K562 (cell line): ENCODE data around the gene SEMA3F. TPM values are rescaled to one million over a fixed set of nuclear protein-coding genes. Genes with fewer than 3 reads are reported as not detected.

Source experiments
- ATAC-seq: fragments of 200-7000 bp; cut with Tn5 transposase; 3 replicates; pipeline ENCODE4 v1.9.1; 2020; ENCODE audit warnings: moderate library complexity
- BruUV-seq: library from RNA; stranded (reverse); fragments of 400-500 nt; replicated peaks from 2 replicates; lab custom pipeline; 2021; lab: Mats Ljungman, UMichigan
- CTCF ChIA-PET: fragments of 300-600 bp; formaldehyde crosslinking; extraction: SDS; loops from one replicate; lab custom pipeline; 2021; ENCODE audit warnings: low intra/inter-chr PET ratio; lab: Yijun Ruan, JAX
- POLR2A ChIA-PET: fragments of 300-600, 350-650 bp; sonication (Branson Sonifier 250); formaldehyde crosslinking; extraction: SDS; loops from one replicate; lab custom pipeline; 2021; ENCODE audit warnings: antibody characterized with exemption, inconsistent platforms; lab: Yijun Ruan, JAX
- DNase-seq, 4 experiments: peaks; one replicate each; pipeline versions ENCODE4 v3.0.0 to v3.0.0-alpha.2; 2011 to 2018; ENCODE audit warnings: low spot score in 3 of 4, mixed read lengths in 3 of 4; ENCODE audit errors: extremely low read depth in 1 of 4
- FAIRE-seq: peaks from 2 replicates; lab custom pipeline; 2011; peaks lifted over from hg19 to GRCh38; lab: Jason Lieb, UNC
- H2AFZ ChIP-seq: 2 replicates; pipeline ENCODE4 v1.6.0; 2011; ENCODE audit warnings: low read depth, low read length, control low read depth, inconsistent platforms
- H3K27ac ChIP-seq: fragments of 200-600 bp; 3 replicates; pipeline ENCODE4 v1.8.0; 2011; ENCODE audit warnings: low read depth, mild to moderate bottlenecking, control low read depth, inconsistent platforms, low read length, moderate library complexity, mixed read lengths; ENCODE audit errors: extremely low read depth
- H3K27me3 ChIP-seq, 2 experiments: fragments of 300-600 bp in 1 of 2; 2 replicates in 1 of 2; 3 replicates in 1 of 2; pipeline versions ENCODE4 v1.6.0 to v1.8.0; 2011; ENCODE audit warnings: inconsistent platforms in 2 of 2, low read length in 2 of 2, mild to moderate bottlenecking in 1 of 2, mixed read lengths in 1 of 2, moderate library complexity in 1 of 2; ENCODE audit not compliant: control insufficient read depth in 2 of 2, insufficient read depth in 2 of 2
- H3K36me3 ChIP-seq: fragments of 300-600 bp; 3 replicates; pipeline ENCODE4 v1.8.0; 2011; ENCODE audit warnings: mild to moderate bottlenecking, low read length, inconsistent platforms; ENCODE audit not compliant: control insufficient read depth, insufficient read depth
- H3K4me1 ChIP-seq, 2 experiments: fragments of 200-600 bp in 1 of 2; replicated peaks in 1 of 2; 2 replicates in 1 of 2; 3 replicates in 1 of 2; pipeline versions ENCODE4 v1.5.1 to v1.8.0; 2011; ENCODE audit warnings: inconsistent platforms in 2 of 2, low read length in 2 of 2, mild to moderate bottlenecking in 1 of 2, mixed read lengths in 1 of 2, moderate library complexity in 1 of 2; ENCODE audit not compliant: control insufficient read depth in 2 of 2, insufficient read depth in 2 of 2
- H3K4me2 ChIP-seq: 2 replicates; pipeline ENCODE4 v1.6.1; 2011; ENCODE audit warnings: low read length, control low read depth, inconsistent platforms, mixed read lengths; ENCODE audit not compliant: insufficient read depth
- H3K4me3 ChIP-seq: fragments of 200-600 bp; sonication (generic), shearing (Covaris generic); 2 replicates; pipeline ENCODE4 v1.5.1; 2016; ENCODE audit warnings: control low read depth, inconsistent platforms
- H3K79me2 ChIP-seq: fragments of 200-600 bp; 3 replicates; pipeline ENCODE4 v1.8.0; 2011; ENCODE audit warnings: low read length, inconsistent platforms; ENCODE audit not compliant: control insufficient read depth, insufficient read depth
- H3K9ac ChIP-seq, 2 experiments: 2 replicates each; pipeline versions ENCODE4 v1.6.0 to v1.6.1; 2011; ENCODE audit warnings: low read depth in 2 of 2, low read length in 2 of 2, control low read depth in 1 of 2, inconsistent platforms in 1 of 2, mild to moderate bottlenecking in 1 of 2, mixed read lengths in 1 of 2; ENCODE audit not compliant: insufficient read depth in 1 of 2
- H3K9me1 ChIP-seq: one replicate; pipeline ENCODE4 v1.6.0; 2011; ENCODE audit warnings: inconsistent platforms, mild to moderate bottlenecking, low read length, moderate library complexity; ENCODE audit not compliant: control insufficient read depth, insufficient read depth
- H3K9me3 ChIP-seq: replicated peaks from 2 replicates; pipeline ENCODE4 v1.5.1; 2011; ENCODE audit warnings: low read depth, low read length, inconsistent platforms; ENCODE audit not compliant: control insufficient read depth, insufficient read depth
- H4K20me1 ChIP-seq: replicated peaks from 2 replicates; pipeline ENCODE4 v1.6.1; 2011; ENCODE audit warnings: low read length, inconsistent platforms, mixed read lengths; ENCODE audit not compliant: control insufficient read depth, insufficient read depth
- BRD4 ChIP-seq: fragments of 200-600 bp; sonication (generic); IDR thresholded peaks from 2 replicates; pipeline ENCODE4 v1.6.1; 2017; ENCODE audit warnings: inconsistent platforms
- DLX4 ChIP-seq: fragments of 250-450 bp; sonication (Bioruptor Pico); IDR thresholded peaks from 2 replicates; pipeline ENCODE4 v1.6.1; 2021; ENCODE audit warnings: mild to moderate bottlenecking
- KDM1A ChIP-seq, 2 experiments: fragments of 450-650 bp; IDR thresholded peaks; 2 replicates each; pipeline ENCODE4 v1.6.1; 2016; ENCODE audit warnings: mild to moderate bottlenecking in 2 of 2
- MLX ChIP-seq, 2 experiments: fragments of 450-650 bp in 1 of 2; sonication (generic) in 1 of 2; formaldehyde crosslinking; conservative IDR thresholded peaks; 2 replicates each; pipeline versions ENCODE4 v1.4.0 to v1.8.1; 2020 to 2022; ENCODE audit warnings: mild to moderate bottlenecking in 1 of 2, missing genetic modification reagents in 1 of 2
- SRSF1 ChIP-seq: fragments of 200-400 bp; formaldehyde crosslinking; IDR thresholded peaks from 2 replicates; pipeline ENCODE4 v1.6.1; 2017; ENCODE audit warnings: mild to moderate bottlenecking, low read depth, low read length, moderate library complexity
- U2AF1 ChIP-seq: fragments of 200-400 bp; formaldehyde crosslinking; optimal IDR thresholded peaks from 2 replicates; pipeline ENCODE3; 2017; ENCODE audit warnings: mild to moderate bottlenecking, low read depth, low read length, moderate library complexity
- USF2 ChIP-seq: sonication (generic); formaldehyde crosslinking; IDR thresholded peaks from 2 replicates; pipeline ENCODE4 v1.5.0; 2020; ENCODE audit warnings: missing genetic modification reagents
- ZNF124 ChIP-seq: sonication (generic); formaldehyde crosslinking; IDR thresholded peaks from 2 replicates; pipeline ENCODE4 v1.8.1; 2022; ENCODE audit warnings: missing genetic modification reagents
- ZNF133 ChIP-seq: fragments of 250-450 bp; sonication (Bioruptor Pico); IDR thresholded peaks from 2 replicates; pipeline ENCODE4 v1.4.0; 2020; ENCODE audit warnings: mild to moderate bottlenecking
- ZNF217 ChIP-seq: sonication (generic); formaldehyde crosslinking; IDR thresholded peaks from 2 replicates; pipeline ENCODE4 v1.8.0; 2022; ENCODE audit warnings: mild to moderate bottlenecking, missing genetic modification reagents
- ZNF23 ChIP-seq: fragments of 250-450 bp; sonication (Bioruptor Pico); IDR thresholded peaks from 2 replicates; pipeline ENCODE4 v1.4.0; 2020; ENCODE audit warnings: mild to moderate bottlenecking
- ZNF239 ChIP-seq: fragments of 250-450 bp; sonication (Bioruptor Pico); IDR thresholded peaks from 2 replicates; pipeline ENCODE4 v1.4.0; 2020; ENCODE audit warnings: mild to moderate bottlenecking
- ZNF253 ChIP-seq: fragments of 250-450 bp; sonication (Bioruptor Pico); conservative IDR thresholded peaks from 2 replicates; pipeline ENCODE4 v1.6.1; 2021; ENCODE audit warnings: mild to moderate bottlenecking
- WGBS: fragments of 100-300 bp; shearing (Covaris generic); methylation state at CpG from one replicate; pipeline ENCODE4 v1.1.6; 2016; ENCODE audit warnings: low coverage, mixed read lengths; ENCODE audit not compliant: insufficient coverage; ENCODE audit errors: missing lambda C conversion rate; 5-methylcytosine and 5-hydroxymethylcytosine counted together
- in situ Hi-C: fragments of 300-500 bp; cut with MboI; formaldehyde crosslinking; loops from 4 replicates; pipeline ENCODE4 v1.15.0; 2018; ENCODE audit warnings: inconsistent platforms, mixed read lengths
- intact Hi-C: fragments of 100-400 bp; cut with micrococcal nuclease; formaldehyde crosslinking; loops from 2 replicates; pipeline ENCODE4 v1.14.2; 2022
- polyA plus RNA-seq, 8 experiments: library from polyadenylated mRNA; depleted of rRNA in 4 of 8; stranded (reverse) in 5 of 8; unstranded in 3 of 8; fragments of >200 nt; fragmentation: Nextera tagmentation in 2 of 8; fragmentation: Illumina TruSeq in 1 of 8; extraction: Ambion mirVana in 2 of 8; extraction: Trizol in 1 of 8; gene quantifications; 2 replicates each; pipeline versions ENCODE4 v1.2.1 to v1.2.3, GENCODE V29; 2011 to 2014; ENCODE audit warnings: inconsistent platforms in 1 of 8, missing spikeins in 1 of 8
- total RNA-seq, 7 experiments: library from RNA; depleted of rRNA in 6 of 7; stranded (reverse); fragments of >200 nt in 6 of 7; fragmentation: Illumina TruSeq in 2 of 7; extraction: Trizol in 2 of 7; gene quantifications; 2 replicates each; pipeline versions ENCODE4 v1.2.1 to v1.2.3, GENCODE V29; 2011 to 2021; ENCODE audit warnings: low replicate concordance in 1 of 7

Gene SEMA3F
- total and polyA plus RNA-seq, 9 of the 15 experiments (the other 6 are each of a cell fraction or from before 2014, with no cell fraction given), result 0.58 to 3.0 (median 2.0) TPM; not detected in 2

- no peak for TF ChIP-seq BRD4
These were observed 62.6 kb downstream of the SEMA3F start (continued) for GRCh38 chr3:50217681-50218080.

- BruUV-seq, result no TSS peak
- no peaks in the 10 kb centered on the region for H3K9me1 ChIP-seq
- peaks cover 0 to 5% of the 10 kb centered on the region in 2 experiments; a peak in 2 of 5 replicates for H3K4me1 ChIP-seq
- no peak overlapping the region for H2AFZ ChIP-seq
- no peaks in the 10 kb centered on the region for H3K79me2 ChIP-seq
- CTCF ChIA-PET, result no interaction called here
- H3K4me2 ChIP-seq, result no peak overlapping the region
- FAIRE-seq (no peak), ATAC-seq (no peak), DNase-seq (no peak)
- no peaks in the 10 kb centered on the region for H3K36me3 ChIP-seq
- no peak for TF ChIP-seq USF2 (CRISPR knock-in tag)
- no peak for TF ChIP-seq U2AF1
- TF ChIP-seq ZNF253, result no peak
- no peak for TF ChIP-seq ZNF23 (CRISPR knock-in tag)
- no peak for TF ChIP-seq SRSF1
- TF ChIP-seq ZNF217 (CRISPR knock-in tag), result no peak
- TF ChIP-seq ZNF124 (CRISPR knock-in tag), result no peak
- no peak for TF ChIP-seq KDM1A (IDR thresholded peaks at IDR 0.05)
- TF ChIP-seq MLX (CRISPR knock-in tag; conservative IDR thresholded peaks at IDR 0.05), result no peak
- no peak for TF ChIP-seq DLX4 (CRISPR knock-in tag)
- no peak for TF ChIP-seq ZNF239 (CRISPR knock-in tag)
- TF ChIP-seq ZNF133 (CRISPR knock-in tag), result no peak
- POLR2A ChIA-PET, result interaction anchor here (1.1 kb wide), 1 partner anchor 15 kb away, joined by 4 read pairs; no protein-coding TSS in a partner anchor
- in situ Hi-C loops, result no loop called here
- WGBS, result 18% methylated on average over 17 of the region's 17 CpGs
- H3K4me3 ChIP-seq, result no peak overlapping the region
- no peaks in the 10 kb centered on the region for H4K20me1 ChIP-seq
- H3K27ac ChIP-seq, result no peak overlapping the region
- H3K27me3 ChIP-seq, result peaks cover 3 to 37% of the 10 kb centered on the region in 2 experiments; a peak in 3 of 5 replicates
- intact Hi-C loops, result no loop called here
- no peaks in the 10 kb centered on the region for H3K9me3 ChIP-seq
- 0 out of 4 replicates have a peak overlapping the region, but pooled peaks of 1 of the 2 experiments have one; percentile 26 for H3K9ac ChIP-seq
These were observed 63.3 kb downstream of the SEMA3F start for GRCh38 chr3:50218448-50218847.
